ENCODE data around the gene CASP9. TPM values are rescaled to one million over a fixed set of nuclear protein-coding genes. Genes with fewer than 3 reads are reported as not detected.
"Not testable (repeated sequence)": the region's sequence is repeated elsewhere in the genome, so short reads cannot be mapped to it uniquely, and the experiment has no call there.

CASP9 gene
- total RNA-seq, 1 experiment from 2014 or later: 15.9 TPM

DNA sequence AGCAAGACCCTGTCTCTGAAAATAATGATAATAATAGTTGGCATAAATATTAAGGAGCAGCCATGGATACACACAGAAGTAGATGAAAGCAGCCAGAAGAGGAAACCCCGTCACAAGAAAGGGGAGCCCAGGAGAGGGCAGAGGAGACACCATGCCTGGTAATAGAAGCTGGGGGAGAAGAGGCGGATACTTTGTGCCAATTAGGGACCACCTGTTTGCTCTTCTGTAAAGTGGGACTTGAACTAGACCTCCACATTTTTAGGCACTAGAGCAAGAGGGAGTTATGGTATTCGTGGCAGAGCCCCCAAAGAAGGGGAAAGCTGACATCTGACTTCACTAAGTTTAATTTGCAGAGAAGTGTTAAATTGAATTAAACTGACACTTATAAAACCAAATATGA, 35.6 kb downstream of the CASP9 start:
- no peaks in the 10 kb centered on the region for H3K27me3 Mint-ChIP-seq (ENCODE audit: low read depth)
- H3K36me3 Mint-ChIP-seq (ENCODE audit: insufficient read depth in 1 of 3, low read depth in 3 of 3): peaks cover 4 to 29% (median 18%) of the 10 kb centered on the region in 3 experiments
- Histone ChIP-seq H2AFZ (ENCODE audit: low read length) (no peak overlapping the region), H3K9me3 (ENCODE audit: control insufficient read depth, low read depth, low read length) (no peaks in the 10 kb centered on the region), H3K14ac (ENCODE audit: insufficient read depth, low read length) (no peak overlapping the region), H3K27ac (ENCODE audit: insufficient read length, low read depth, low read length) (no peak overlapping the region), H4K20me1 (ENCODE audit: control insufficient read depth, insufficient read depth, insufficient read length) (no peaks in the 10 kb centered on the region), H3K79me1 (ENCODE audit: insufficient read depth, low read depth, low read length, poor library complexity, severe bottlenecking) (no peaks in the 10 kb centered on the region), H3K27me3 (ENCODE audit: insufficient read depth, low read length) (no peaks in the 10 kb centered on the region), H2BK15ac (ENCODE audit: low read depth, low read length) (no peak overlapping the region), H3K4me1 (ENCODE audit: insufficient read depth, low read length) (no peaks in the 10 kb centered on the region), H3K4me2 (ENCODE audit: insufficient read depth, insufficient read length, low read length) (no peak overlapping the region), H2AK5ac (ENCODE audit: insufficient read length, low read length) (no peak overlapping the region), H4K91ac (ENCODE audit: insufficient read length, low read depth, low read length) (no peak overlapping the region), H3K56ac (ENCODE audit: insufficient read length, low read depth, low read length) (no peak overlapping the region), H3K9ac (ENCODE audit: extremely low read depth, insufficient read length, low read length) (no peak overlapping the region), H2BK12ac (ENCODE audit: insufficient read length, low read depth, low read length) (no peak overlapping the region), H3K23me2 (ENCODE audit: insufficient read length, low read depth, low read length, poor library complexity, severe bottlenecking) (no peaks in the 10 kb centered on the region), H2BK120ac (ENCODE audit: low read depth, low read length, poor library complexity, severe bottlenecking) (no peak overlapping the region), H3T11ph (ENCODE audit: low read length) (no peak overlapping the region), H3K79me2 (ENCODE audit: insufficient read depth, low read length) (no peaks in the 10 kb centered on the region), H2BK5ac (ENCODE audit: insufficient read length, low read length) (no peak overlapping the region), H4K5ac (ENCODE audit: insufficient read length, low read depth, low read length) (no peak overlapping the region), H3K4ac (ENCODE audit: low read depth, low read length) (no peak overlapping the region), H2BK20ac (ENCODE audit: low read depth, low read length, poor library complexity, severe bottlenecking) (no peak overlapping the region), H4K8ac (replicated peaks; ENCODE audit: insufficient read length, low read depth, low read length) (no peak overlapping the region), H3K18ac (ENCODE audit: insufficient read length, low read depth, low read length) (no peak overlapping the region), H3K23ac (ENCODE audit: insufficient read length, low read depth, low read length) (no peak overlapping the region)
- WGBS (ENCODE audit: extremely low coverage, insufficient read length, low lambda C conversion rate): no CpG with 5 or more reads among the region's 3 CpGs
- no peak for DNase-seq
- no peak overlapping the region for H3K27ac Mint-ChIP-seq
- H3K4me3 Mint-ChIP-seq: no peak overlapping the region
- H3K4me1 Mint-ChIP-seq: no peaks in the 10 kb centered on the region
- TF ChIP-seq, protein P1, sequence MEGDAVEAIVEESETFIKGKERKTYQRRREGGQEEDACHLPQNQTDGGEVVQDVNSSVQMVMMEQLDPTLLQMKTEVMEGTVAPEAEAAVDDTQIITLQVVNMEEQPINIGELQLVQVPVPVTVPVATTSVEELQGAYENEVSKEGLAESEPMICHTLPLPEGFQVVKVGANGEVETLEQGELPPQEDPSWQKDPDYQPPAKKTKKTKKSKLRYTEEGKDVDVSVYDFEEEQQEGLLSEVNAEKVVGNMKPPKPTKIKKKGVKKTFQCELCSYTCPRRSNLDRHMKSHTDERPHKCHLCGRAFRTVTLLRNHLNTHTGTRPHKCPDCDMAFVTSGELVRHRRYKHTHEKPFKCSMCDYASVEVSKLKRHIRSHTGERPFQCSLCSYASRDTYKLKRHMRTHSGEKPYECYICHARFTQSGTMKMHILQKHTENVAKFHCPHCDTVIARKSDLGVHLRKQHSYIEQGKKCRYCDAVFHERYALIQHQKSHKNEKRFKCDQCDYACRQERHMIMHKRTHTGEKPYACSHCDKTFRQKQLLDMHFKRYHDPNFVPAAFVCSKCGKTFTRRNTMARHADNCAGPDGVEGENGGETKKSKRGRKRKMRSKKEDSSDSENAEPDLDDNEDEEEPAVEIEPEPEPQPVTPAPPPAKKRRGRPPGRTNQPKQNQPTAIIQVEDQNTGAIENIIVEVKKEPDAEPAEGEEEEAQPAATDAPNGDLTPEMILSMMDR (conservative IDR thresholded peaks at IDR 0.05): no peak
- no peaks in the 10 kb centered on the region for H3K9me3 Mint-ChIP-seq

DNA sequence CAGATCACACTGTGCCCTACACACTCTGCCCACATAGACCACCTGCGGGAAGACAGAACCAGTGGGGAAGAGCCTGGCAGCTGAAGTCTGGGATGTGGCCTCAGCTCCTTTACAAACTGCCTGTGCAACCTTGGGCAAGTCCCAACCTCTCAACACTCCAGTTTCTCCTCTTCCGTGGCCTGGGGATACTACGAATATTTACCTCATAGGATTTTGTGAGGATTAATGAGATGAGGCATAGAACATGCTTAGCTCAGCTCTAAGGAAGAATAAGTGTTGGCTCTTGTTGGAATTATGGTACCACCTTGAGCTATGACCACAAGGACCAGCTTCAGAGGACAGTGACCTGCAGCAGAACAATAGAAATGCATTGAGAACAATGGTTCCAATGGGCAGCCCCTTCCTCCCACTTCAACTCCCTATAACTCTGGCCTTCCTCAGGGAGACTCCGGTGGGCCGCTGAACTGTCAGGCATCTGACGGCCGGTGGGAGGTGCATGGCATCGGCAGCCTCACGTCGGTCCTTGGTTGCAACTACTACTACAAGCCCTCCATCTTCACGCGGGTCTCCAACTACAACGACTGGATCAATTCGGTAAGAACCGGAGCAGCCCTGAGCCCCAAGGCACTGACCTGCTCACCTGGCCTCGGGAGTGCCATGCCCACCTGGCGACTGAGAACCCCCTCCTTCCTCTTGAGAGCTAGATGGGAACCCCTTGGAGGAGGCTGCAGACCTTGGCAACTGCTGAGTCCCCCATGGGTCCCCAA, 37.0 kb downstream of the CASP9 start:
- H4K20me1 ChIP-seq (ENCODE audit: control insufficient read depth, insufficient read depth, insufficient read length); H3K4me2 ChIP-seq (ENCODE audit: insufficient read depth, insufficient read length, low read length); H3K4me1 ChIP-seq (ENCODE audit: insufficient read depth, low read length); H3K27me3 ChIP-seq (ENCODE audit: insufficient read depth, low read length); H3K79me2 ChIP-seq (ENCODE audit: insufficient read depth, low read length); H2BK15ac ChIP-seq (ENCODE audit: low read depth, low read length); H3K14ac ChIP-seq (ENCODE audit: insufficient read depth, low read length); H4K5ac ChIP-seq (ENCODE audit: insufficient read length, low read depth, low read length); H3K56ac ChIP-seq (ENCODE audit: insufficient read length, low read depth, low read length); H2AFZ ChIP-seq (ENCODE audit: low read length); H2BK12ac ChIP-seq (ENCODE audit: insufficient read length, low read depth, low read length); H2BK120ac ChIP-seq (ENCODE audit: low read depth, low read length, poor library complexity, severe bottlenecking); H3T11ph ChIP-seq (ENCODE audit: low read length); H3K9ac ChIP-seq (ENCODE audit: extremely low read depth, insufficient read length, low read length); H4K8ac ChIP-seq (replicated peaks; ENCODE audit: insufficient read length, low read depth, low read length); H3K9me3 ChIP-seq (ENCODE audit: control insufficient read depth, low read depth, low read length); H3K9me3 Mint-ChIP-seq; H3K23me2 ChIP-seq (ENCODE audit: insufficient read length, low read depth, low read length, poor library complexity, severe bottlenecking); H2BK5ac ChIP-seq (ENCODE audit: insufficient read length, low read length); H3K27ac ChIP-seq (ENCODE audit: insufficient read length, low read depth, low read length); H3K23ac ChIP-seq (ENCODE audit: insufficient read length, low read depth, low read length); DNase-seq; H4K91ac ChIP-seq (ENCODE audit: insufficient read length, low read depth, low read length); H3K4me3 Mint-ChIP-seq; H3K79me1 ChIP-seq (ENCODE audit: insufficient read depth, low read depth, low read length, poor library complexity, severe bottlenecking); H3K4me1 Mint-ChIP-seq; H2BK20ac ChIP-seq (ENCODE audit: low read depth, low read length, poor library complexity, severe bottlenecking); H3K18ac ChIP-seq (ENCODE audit: insufficient read length, low read depth, low read length); H2AK5ac ChIP-seq (ENCODE audit: insufficient read length, low read length); H3K4ac ChIP-seq (ENCODE audit: low read depth, low read length); H3K27me3 Mint-ChIP-seq (ENCODE audit: low read depth): not testable (repeated sequence)
- H3K27ac Mint-ChIP-seq: peak overlapping the region in 1 of 3 experiments; percentile 28; a peak in 1 of 7 replicates
- no CpG with 5 or more reads among the region's 17 CpGs for WGBS (ENCODE audit: extremely low coverage, insufficient read length, low lambda C conversion rate)
- peaks cover 4 to 21% (median 16%) of the 10 kb centered on the region in 3 experiments for H3K36me3 Mint-ChIP-seq (ENCODE audit: insufficient read depth in 1 of 3, low read depth in 3 of 3)
